ENCODE measurements around the gene YWHAG. TPM values are rescaled to one million over a fixed set of nuclear protein-coding genes. Genes with fewer than 3 reads are reported as not detected.

The YWHAG gene
- total and polyA plus RNA-seq, 9 of the 15 experiments (the other 6 are each of a cell fraction or from before 2014, with no cell fraction given): 30.4 to 246 (median 94.5) TPM

DNA sequence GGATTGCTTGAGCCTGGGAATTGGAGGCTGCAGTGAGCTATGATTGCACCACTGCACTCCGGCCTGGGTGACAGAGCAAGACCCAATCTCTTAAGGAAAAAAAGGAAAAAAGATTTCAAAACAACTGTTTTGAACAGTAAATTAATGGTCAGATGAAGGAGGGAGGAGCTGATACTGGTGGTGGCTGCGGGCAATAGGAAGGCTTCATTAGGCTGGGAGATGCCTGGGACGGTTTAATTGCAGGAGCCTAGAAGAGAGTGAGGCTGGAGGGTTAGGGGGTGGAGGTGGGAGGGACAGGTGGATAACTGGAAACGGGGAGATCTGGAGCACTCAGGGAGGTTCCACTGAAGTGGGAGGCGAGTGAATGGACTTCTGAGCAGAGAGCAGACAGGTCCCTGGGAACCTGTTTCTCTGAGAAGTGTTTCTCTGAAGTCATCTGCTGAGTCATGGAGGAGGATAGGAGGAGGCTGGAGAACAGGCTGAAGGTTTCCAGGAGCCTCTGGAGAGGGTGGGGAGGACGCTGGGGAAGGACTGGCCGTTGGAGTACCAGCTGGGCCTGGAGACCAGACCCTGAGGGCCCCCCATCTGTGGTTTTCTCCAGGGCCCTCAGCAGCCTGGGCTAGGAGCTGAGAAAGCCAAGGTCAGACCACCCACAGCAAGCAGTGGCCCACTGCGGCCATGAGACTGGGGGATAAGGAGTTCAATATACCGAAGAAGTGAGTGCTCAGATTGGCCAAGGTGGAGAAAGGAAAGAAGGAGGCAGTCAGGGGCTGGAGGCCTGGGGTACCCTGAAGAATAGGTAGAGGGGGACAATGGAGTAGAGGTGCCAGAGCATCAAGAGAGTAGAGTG, 14.4 kb upstream of the YWHAG start (continued):
- TF ChIP-seq JUND (IDR thresholded peaks at IDR 0.05; ENCODE audit: borderline replicate concordance, low read depth, low read length) (peak; percentile 90), JUND (tag; IDR thresholded peaks at IDR 0.05; ENCODE audit: borderline replicate concordance, low read depth, low read length) (peak; percentile 87; the same call in 2 of the 3 replicates), CHD1 (IDR thresholded peaks at IDR 0.05; ENCODE audit: low read length) (no peak), ZNF445 (CRISPR knock-in tag; IDR thresholded peaks at IDR 0.05; ENCODE audit: low read depth) (no peak), TAF7 (tag; IDR thresholded peaks at IDR 0.05) (peak; percentile 53), LEF1 (IDR thresholded peaks at IDR 0.05) (peak; percentile 89), ZNF316 (IDR thresholded peaks at IDR 0.05) (peak; percentile 99), CBFA2T3 (IDR thresholded peaks at IDR 0.05) (peak; percentile 29; the same call in 1 of the 2 replicates), DACH1 (IDR thresholded peaks at IDR 0.05; ENCODE audit: partially characterized antibody) (peak; percentile 62), RBFOX2 (IDR thresholded peaks at IDR 0.05; ENCODE audit: low read depth, low read length) (peak; percentile 56), ZNF24 (IDR thresholded peaks at IDR 0.05) (no peak), ZNF512 (tag; IDR thresholded peaks at IDR 0.05) (0 out of 2 replicates have a peak, but pooled peaks have one; percentile 9), ZEB2 (IDR thresholded peaks at IDR 0.05) (peak; percentile 82), CEBPZ (IDR thresholded peaks at IDR 0.05; ENCODE audit: borderline replicate concordance, low read depth, low read length) (no peak)
- TF ChIP-seq, protein P1, sequence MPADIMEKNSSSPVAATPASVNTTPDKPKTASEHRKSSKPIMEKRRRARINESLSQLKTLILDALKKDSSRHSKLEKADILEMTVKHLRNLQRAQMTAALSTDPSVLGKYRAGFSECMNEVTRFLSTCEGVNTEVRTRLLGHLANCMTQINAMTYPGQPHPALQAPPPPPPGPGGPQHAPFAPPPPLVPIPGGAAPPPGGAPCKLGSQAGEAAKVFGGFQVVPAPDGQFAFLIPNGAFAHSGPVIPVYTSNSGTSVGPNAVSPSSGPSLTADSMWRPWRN (IDR thresholded peaks at IDR 0.05; ENCODE audit: low read depth): peak; percentile 49; the same call in 1 of the 2 replicates
- TF ChIP-seq, protein P2, sequence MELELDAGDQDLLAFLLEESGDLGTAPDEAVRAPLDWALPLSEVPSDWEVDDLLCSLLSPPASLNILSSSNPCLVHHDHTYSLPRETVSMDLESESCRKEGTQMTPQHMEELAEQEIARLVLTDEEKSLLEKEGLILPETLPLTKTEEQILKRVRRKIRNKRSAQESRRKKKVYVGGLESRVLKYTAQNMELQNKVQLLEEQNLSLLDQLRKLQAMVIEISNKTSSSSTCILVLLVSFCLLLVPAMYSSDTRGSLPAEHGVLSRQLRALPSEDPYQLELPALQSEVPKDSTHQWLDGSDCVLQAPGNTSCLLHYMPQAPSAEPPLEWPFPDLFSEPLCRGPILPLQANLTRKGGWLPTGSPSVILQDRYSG (tag; conservative IDR thresholded peaks at IDR 0.05; ENCODE audit: low read depth): peak; percentile 84
- TF ChIP-seq, protein P3, sequence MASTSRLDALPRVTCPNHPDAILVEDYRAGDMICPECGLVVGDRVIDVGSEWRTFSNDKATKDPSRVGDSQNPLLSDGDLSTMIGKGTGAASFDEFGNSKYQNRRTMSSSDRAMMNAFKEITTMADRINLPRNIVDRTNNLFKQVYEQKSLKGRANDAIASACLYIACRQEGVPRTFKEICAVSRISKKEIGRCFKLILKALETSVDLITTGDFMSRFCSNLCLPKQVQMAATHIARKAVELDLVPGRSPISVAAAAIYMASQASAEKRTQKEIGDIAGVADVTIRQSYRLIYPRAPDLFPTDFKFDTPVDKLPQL (IDR thresholded peaks at IDR 0.05; ENCODE audit: extremely low read depth, insufficient read length): no peak
- TF ChIP-seq, protein P4, sequence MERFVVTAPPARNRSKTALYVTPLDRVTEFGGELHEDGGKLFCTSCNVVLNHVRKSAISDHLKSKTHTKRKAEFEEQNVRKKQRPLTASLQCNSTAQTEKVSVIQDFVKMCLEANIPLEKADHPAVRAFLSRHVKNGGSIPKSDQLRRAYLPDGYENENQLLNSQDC (CRISPR knock-in tag; IDR thresholded peaks at IDR 0.05): 0 out of 2 replicates have a peak, but pooled peaks have one; percentile 36
